Measurements from ENCODE around the gene DAAM2.

Gene DAAM2

GRCh38 chr6:39820553-39820952 is 28.4 kb downstream of the DAAM2 start:
- FAIRE-seq = no peak

DNA sequence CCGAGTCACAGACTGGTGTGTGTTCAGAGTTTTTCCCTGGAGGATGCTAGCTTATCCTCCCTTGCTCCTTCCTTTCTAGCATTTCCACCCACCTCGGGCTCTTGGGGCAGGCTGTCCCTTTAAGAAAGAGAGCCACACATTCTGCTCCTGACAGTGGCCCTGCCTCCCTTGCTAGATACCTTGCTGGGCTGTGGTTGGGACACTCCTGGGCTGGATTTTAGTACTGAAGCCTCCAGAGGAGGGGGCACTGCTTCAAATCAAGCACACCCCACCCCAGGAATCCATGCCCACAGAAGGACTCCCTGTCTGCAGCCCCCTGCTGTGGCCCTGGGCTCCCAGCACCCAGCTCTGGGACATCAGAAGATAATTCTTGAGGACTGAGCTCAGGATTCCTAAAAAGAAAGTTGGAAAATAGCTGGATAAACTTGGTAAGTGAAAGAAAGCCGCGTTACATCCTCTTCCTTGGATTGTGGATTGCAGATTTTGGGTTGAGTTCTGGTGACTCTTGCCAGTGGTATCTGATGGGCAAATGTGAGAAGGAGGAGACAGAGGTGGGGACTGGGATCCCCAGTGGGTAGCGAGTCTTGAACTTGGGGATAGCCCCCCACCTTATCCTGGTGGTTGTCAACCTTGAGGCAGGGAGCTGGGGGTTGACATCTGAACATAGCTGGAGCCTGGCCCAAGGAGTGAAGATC is 29.0 kb downstream of the DAAM2 start:
- no peak for FAIRE-seq

DNA sequence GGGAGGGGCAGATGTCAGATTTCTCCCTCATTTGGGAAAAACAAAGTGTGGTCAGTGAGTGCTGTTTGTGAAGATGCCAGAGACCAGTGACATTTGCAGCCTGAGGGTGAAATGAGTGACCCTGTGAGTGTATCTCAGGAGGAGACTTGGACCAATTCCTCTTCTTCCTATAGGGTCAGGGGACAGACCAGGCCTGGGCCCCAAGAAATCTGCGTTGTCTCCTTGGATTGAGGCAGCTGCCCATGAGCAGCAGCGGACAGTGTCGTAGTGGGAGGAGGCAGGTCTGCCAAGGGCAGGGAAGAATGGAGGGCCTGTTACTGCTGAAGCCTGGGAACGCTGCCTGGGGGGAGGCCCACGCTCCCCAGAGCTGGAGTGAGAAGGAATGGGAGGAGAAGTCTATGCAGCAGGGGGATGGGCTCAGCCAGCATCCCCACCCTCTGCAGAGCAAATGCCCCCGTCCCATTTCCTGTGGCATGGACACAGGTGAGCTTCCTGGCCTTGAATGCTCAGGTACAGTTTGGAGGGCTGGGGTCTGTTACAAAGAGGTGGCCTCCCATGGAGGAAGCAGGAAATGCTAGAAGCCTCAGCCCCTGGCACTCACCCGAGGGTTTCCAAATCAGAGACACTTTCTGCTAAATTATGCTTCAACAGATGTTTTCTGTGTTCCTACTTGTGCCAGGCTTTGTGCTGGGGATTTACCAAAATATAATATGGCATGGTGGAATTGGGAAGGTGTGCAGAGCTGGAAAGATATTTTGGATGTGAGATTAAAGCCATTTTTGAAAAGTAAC is 29.8 kb downstream of the DAAM2 start:
- FAIRE-seq = no peak

DNA sequence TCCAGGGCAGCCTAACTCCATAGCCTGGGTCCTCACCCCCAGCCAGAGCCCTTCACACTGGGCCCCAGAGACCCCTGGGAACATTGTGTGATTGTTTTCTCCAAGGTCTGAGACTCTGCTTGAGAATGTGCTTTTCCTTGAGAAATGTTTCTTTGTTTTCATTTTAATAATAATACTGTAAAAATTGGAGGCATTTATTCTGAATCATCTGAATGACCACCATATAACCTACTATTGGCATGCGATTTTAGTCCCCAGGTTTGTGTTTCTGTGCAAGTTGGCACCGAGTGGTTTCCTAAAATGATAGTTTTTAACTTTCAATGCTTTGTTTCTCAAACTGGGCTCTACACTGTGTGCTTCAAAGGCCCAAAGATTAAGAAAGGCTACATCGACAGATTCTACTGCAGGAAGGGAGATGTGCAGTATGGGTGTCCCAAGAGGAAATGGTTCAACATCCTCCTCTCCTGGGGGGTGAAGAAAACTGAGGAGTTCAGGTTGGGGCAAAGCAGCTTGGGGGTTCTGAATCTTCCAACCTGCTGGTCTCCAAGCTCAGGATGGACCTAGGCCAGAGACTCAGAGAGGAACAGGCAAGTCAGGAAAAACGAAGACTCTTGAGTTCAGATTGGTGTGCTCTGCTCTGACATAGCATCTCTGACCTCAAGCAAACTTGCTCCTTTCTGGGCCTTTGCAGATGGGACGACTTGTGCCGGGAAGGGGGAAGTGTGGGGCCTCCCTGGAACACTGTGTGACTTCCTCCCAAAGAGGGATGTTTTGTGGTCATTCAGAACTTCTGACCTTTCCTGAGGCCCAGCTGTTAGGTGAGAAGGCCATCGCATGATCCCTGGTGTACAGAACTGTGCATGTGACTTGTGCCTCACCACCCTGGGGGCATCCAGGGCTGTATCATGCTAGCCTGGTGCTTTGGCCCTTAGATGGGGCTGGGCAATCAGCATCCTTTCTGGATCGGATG is 31.0 kb downstream of the DAAM2 start:
- no peak for FAIRE-seq

- no peak for FAIRE-seq
Measured at GRCh38 chr6:39824030-39824926, 32.1 kb downstream of the DAAM2 start.

GRCh38 chr6:39829331-39829730 is 37.2 kb downstream of the DAAM2 start:
- no peak for FAIRE-seq

DNA sequence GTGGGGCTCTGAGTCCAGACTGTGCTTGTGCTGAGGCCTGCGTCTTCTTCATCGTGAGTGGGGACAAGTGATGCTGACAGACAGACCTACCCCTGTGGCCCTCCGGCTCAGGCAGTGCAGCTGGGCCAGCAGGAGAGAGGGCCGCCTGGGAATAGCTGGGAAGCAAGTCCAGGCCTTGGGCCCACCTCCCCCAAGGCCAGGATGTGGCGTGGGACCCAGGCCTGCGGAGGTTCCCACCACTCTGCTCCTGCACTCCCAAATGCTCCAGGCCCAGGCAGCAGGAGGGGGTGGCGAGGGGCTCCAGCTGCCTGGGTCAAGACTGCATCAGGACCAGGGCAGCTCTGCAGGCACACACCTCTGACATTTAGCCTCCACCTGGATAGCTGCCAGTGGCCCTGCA is 38.3 kb downstream of the DAAM2 start:
- no peak for FAIRE-seq

- no peak for FAIRE-seq
Measured at GRCh38 chr6:39831701-39832100, 39.5 kb downstream of the DAAM2 start.

DNA sequence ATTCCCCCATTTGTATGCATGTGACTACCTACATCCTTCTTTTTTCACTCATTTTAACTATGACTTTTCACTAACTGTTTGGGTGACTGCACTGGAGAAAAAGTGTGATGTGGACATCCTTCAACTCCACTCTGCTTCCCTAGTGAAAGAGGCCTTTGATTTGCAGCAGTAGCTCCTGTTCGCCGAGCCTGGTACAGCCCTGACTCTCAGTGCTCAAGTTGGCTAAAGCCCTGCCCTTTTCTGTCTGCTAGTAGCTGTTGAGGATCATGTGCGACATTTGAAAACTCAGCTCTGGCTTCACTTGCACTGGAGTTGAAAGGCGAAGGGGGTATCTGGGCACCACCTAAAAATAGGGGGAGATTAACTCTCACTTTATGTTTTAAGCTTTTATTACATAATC is 42.1 kb downstream of the DAAM2 start:
- no peak for FAIRE-seq

DNA sequence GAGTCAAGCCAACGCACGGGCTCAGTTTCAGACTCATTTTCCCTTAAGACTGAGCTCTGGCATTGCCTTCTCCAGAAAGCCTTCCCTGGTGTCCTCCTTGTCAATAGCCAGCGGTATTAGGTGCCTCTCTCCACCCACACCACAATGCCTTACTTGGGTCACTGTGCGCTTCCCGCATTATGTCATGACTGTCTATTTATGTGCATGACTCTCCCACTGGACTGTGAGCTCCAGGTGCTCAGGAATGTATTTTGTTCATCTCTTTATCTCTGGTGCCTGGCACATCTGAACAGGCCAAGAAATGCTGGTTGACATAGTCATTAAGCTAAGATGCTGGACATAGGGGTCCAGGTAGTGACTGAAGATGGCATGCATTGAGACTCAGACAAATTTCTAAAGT is 42.7 kb downstream of the DAAM2 start:
- FAIRE-seq = no peak

DNA sequence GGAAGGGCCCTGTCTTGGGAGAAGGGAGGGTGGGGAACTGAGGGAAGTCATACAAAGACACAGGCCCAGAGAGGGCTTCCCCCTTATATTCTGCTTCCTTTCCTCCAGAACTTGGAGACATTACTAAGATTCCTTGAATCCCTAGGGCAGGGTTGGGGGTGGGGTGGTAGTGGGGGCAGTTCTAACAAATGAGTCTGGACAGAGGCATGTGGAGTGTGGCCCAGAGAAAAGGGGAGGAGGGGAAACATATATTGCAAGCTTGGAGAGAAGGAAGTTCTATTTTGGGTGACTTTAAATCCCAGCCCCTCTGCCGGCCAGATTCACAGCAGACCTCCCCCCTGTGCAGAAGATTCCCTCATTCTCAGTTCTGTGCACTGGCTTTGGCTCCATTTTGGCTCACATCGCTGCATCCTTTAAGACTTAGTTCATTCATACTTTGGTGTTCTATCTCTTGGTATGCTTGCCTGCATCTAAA is 43.7 kb downstream of the DAAM2 start:
- FAIRE-seq = no peak

GRCh38 chr6:39836606-39837005 is 44.4 kb downstream of the DAAM2 start:
- FAIRE-seq = no peak

DNA sequence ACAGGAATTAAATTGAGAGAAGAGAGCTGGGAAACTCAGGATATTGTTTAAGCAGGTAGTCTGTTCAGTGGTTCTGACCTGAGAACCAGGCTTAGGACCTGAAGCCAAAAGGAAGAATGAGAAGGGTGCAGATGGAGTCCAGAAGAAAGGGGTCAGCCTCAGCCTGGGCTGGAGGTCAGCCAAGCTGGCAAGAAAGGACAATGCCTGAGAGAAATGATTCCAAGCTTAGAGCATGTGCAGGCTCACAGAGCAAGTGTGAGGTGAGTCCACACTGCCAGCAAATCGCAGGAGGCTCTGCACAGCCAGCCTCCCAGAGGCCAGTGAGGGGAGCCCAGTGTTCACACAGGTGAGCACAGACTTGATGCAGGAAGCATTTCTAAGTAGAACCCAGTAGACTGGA is 47.3 kb downstream of the DAAM2 start:
- no peak for FAIRE-seq

GRCh38 chr6:39840781-39841180 is 48.6 kb downstream of the DAAM2 start:
- no peak for FAIRE-seq

GRCh38 chr6:39841291-39841690 is 49.1 kb downstream of the DAAM2 start:
- no peak for FAIRE-seq

- FAIRE-seq = no peak
Measured at GRCh38 chr6:39841923-39842322, 49.7 kb downstream of the DAAM2 start.

DNA sequence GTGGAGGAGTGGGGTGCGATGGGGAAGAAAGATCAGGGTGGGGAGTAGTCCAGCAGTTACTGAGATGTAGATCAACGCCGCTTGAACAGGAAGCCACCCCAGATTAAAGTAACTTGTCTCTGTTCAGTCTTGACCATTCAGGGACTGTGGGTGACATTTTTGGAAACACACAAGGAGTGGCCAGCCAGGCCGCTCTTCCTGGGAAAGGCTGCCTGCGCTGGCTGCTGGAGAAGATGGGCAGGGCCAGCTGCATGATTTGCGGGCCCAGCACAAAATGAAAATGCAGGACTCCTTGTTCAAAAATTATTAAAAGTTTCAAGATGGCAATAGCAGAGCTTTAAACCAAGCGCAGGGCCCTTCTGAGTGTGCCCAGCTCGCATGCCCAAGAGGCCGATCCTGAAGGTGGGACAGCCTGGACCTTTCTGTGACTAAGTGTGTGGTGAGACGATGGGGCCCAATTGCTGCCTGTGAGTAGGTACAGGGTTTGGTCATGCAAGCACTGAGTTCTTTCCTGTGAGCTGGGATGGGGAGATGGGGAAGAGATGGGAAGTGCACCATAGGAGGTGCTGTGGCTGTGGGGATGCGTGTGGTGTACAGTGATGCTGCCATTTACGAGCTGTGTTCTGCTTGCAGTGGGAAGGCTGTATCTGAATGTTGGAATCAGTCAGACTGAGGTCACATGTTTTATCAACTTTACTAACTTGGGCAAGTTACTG is 51.3 kb downstream of the DAAM2 start:
- FAIRE-seq = no peak

DNA sequence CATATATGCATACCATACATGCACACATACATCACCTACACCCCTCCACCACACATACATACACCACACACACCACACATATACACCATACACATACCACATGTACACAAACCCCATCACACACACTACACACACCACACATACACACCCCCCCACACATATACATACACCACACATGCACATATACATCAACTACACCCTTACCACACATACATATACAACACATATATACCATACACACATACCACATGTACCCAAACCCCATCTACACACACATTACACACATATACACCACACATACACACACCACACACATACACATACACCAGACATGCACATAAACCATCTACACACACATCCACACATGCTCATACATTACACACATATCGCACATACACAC is 52.7 kb downstream of the DAAM2 start:
- no peak for FAIRE-seq

GRCh38 chr6:39847221-39847620 is 55.0 kb downstream of the DAAM2 start:
- no peak for FAIRE-seq

GRCh38 chr6:39848171-39848570 is 56.0 kb downstream of the DAAM2 start:
- FAIRE-seq = no peak

DNA sequence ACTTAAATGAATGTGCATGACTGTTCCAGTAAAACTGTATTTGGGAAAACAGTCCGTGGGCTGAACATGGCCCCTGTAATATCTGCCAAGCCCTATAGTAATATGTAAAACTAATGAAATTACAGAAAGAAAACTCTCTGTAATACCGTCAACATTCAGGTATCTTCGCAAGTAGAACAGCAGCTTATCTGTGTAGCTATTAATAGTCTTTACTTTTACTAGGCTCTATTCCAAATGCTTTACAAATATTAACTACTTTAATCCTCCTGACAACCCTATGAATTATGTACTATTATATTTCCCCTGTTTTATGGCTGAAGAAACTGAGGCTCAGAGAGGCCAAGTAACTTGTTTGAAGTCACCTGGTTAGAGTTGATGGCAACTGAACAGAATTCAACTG is 57.1 kb downstream of the DAAM2 start:
- no peak for FAIRE-seq

GRCh38 chr6:39849764-39850163 is 57.6 kb downstream of the DAAM2 start:
- no peak for FAIRE-seq

Measured in A204.1 (cell line).